Testis (tissue), 3 donors: Measurements from ENCODE around the gene GLRA1. TPM values are rescaled to one million over a fixed set of nuclear protein-coding genes. Genes with fewer than 3 reads are reported as not detected.
A peak's percentile ranks its signal among the peaks of the same experiment; 100 is the strongest.
"Not testable (repeated sequence)": the region's sequence is repeated elsewhere in the genome, so short reads cannot be mapped to it uniquely, and the experiment has no call there.

ENCODE experiments used
- DNase-seq: peaks from one replicate; pipeline ENCODE4 v3.0.0-alpha.2; 2019
- H3K27ac ChIP-seq, 2 donors: fragments of 200-600 bp; sonication (generic); one replicate each; pipeline ENCODE4 v1.5.1; 2019
- H3K27me3 ChIP-seq: fragments of 200-600 bp; sonication (generic); one replicate; pipeline ENCODE4 v1.5.1; 2019
- H3K36me3 ChIP-seq: fragments of 200-600 bp; sonication (generic); one replicate; pipeline ENCODE4 v1.5.1; 2017; ENCODE audit warnings: low read depth; ENCODE audit errors: missing control alignments
- H3K4me1 ChIP-seq: fragments of 200-600 bp; sonication (generic); one replicate; pipeline ENCODE4 v1.5.1; 2019
- H3K4me3 ChIP-seq, 2 donors: fragments of 200-600 bp; sonication (generic); one replicate each; pipeline ENCODE4 v1.5.1; 2017 to 2019
- H3K9me3 ChIP-seq: fragments of 200-600 bp; sonication (generic); one replicate; pipeline ENCODE4 v1.5.1; 2017
- CTCF ChIP-seq, 3 experiments: fragments of 450-650 bp in 2 of 3; fragments of 200-600 bp in 1 of 3; sonication (generic) in 1 of 3; IDR thresholded peaks; one replicate each; pipeline ENCODE4 v1.5.1; 2016 to 2019; ENCODE audit warnings: antibody characterized with exemption in 3 of 3, mild to moderate bottlenecking in 2 of 3, moderate library complexity in 1 of 3
- POLR2A ChIP-seq: fragments of 450-650 bp; IDR thresholded peaks from one replicate; pipeline ENCODE4 v1.6.1; 2017; ENCODE audit warnings: antibody characterized with exemption, mild to moderate bottlenecking, moderate library complexity
- WGBS, 2 donors: methylation state at CpG; one replicate each; pipeline ENCODE4 v1.1.5; 2018; 5-methylcytosine and 5-hydroxymethylcytosine counted together
- intact Hi-C: fragments of 100-400 bp; cut with DNase I; formaldehyde crosslinking; loops from one replicate; pipeline ENCODE4 v1.15.1; 2023; ENCODE audit warnings: low total_unique reads
- polyA plus RNA-seq: library from polyadenylated mRNA; stranded (reverse); fragments of 350-450 nt; fragmentation: Illumina TruSeq; extraction: RNeasy Lipid Tissue Mini Kit (QIAGEN cat#74804); gene quantifications from one replicate; pipeline ENCODE4 v1.2.3, GENCODE V29; 2014; ENCODE audit warnings: low read depth, low replicate concordance; ENCODE audit not compliant: insufficient read depth
- total RNA-seq, 2 donors: library from RNA; depleted of rRNA; stranded (reverse); fragments of >200 nt; gene quantifications; one replicate each; pipeline ENCODE4 v1.2.3, GENCODE V29; 2016

Gene GLRA1
- total and polyA plus RNA-seq, 3 donors from 2014 or later: not detected

GRCh38 chr5:151847871-151848270 lies 76.8 kb downstream of the GLRA1 start:
- H3K27ac ChIP-seq: no peak overlapping the region
- H3K9me3 ChIP-seq: no peaks in the 10 kb centered on the region
- no peak overlapping the region for H3K4me3 ChIP-seq
- WGBS, 2 donors: 45 to 46% methylated on average over 1 of the region's 1 CpG
- DNase-seq: no peak
- intact Hi-C loops: no loop called here
- H3K4me1 ChIP-seq: no peaks in the 10 kb centered on the region
- no peaks in the 10 kb centered on the region for H3K36me3 ChIP-seq
- H3K27me3 ChIP-seq: no peaks in the 10 kb centered on the region
- TF ChIP-seq CTCF (IDR thresholded peaks at IDR 0.05) (no peak), POLR2A (no peak)

- intact Hi-C loops: no loop called here
- H3K4me1 ChIP-seq: no peaks in the 10 kb centered on the region
- H3K4me3 ChIP-seq: no peak overlapping the region
- no peaks in the 10 kb centered on the region for H3K27me3 ChIP-seq
- DNase-seq: no peak
- no peaks in the 10 kb centered on the region for H3K36me3 ChIP-seq
- no peaks in the 10 kb centered on the region for H3K9me3 ChIP-seq
- TF ChIP-seq CTCF (IDR thresholded peaks at IDR 0.05) (no peak), POLR2A (no peak)
- H3K27ac ChIP-seq: no peak overlapping the region
Measured at GRCh38 chr5:151846765-151847164, 77.9 kb downstream of the GLRA1 start.

DNA sequence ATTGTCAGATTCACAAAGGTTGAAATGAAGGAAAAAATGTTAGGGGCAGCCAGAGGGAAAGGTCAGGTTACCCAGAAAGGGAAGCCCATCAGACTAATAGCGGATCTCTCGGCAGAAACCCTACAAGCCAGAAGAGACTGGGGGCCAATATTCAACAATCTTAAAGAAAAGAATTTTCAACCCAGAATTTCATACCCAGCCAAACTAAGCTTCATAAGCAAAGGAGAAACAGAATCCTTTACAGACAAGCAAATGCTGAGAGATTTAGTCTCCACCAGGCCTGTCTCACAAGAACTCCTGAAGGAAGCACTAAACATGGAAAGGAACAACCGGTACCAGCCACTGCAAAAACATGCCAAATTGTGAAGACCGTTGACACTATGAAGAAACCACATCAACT lies 91.8 kb downstream of the GLRA1 start:
- not testable (repeated sequence) for H3K9me3 ChIP-seq, H3K36me3 ChIP-seq, H3K4me1 ChIP-seq, DNase-seq, H3K4me3 ChIP-seq, H3K27ac ChIP-seq, H3K27me3 ChIP-seq
- 95 to 97% methylated on average over 4 of the region's 4 CpGs for WGBS, 2 donors
- intact Hi-C loops: loop anchor here (10.0 kb wide), 1 partner anchor 312 kb away; no protein-coding TSS in a partner anchor

DNA sequence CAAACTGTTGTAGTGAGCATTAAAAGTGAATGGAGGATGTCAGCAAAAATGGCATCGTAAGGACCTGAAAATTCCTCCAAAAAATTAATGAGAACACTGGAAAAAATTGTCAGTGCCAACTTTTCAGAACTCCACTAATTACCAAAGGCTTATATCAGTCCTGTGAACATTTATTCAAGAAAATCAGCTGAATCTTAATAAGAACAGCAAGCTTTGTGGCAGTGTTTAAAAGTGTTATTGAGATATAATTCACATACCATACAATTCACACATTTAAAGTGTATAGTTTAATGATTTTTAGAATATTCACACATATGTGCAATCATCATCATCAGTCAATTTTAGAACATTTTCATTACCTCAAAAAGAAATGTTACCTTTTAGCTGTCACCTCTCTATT lies 95.3 kb downstream of the GLRA1 start:
- intact Hi-C loops: loop anchor here (5.0 kb wide), 1 partner anchor 678 kb away; no protein-coding TSS in a partner anchor

DNA sequence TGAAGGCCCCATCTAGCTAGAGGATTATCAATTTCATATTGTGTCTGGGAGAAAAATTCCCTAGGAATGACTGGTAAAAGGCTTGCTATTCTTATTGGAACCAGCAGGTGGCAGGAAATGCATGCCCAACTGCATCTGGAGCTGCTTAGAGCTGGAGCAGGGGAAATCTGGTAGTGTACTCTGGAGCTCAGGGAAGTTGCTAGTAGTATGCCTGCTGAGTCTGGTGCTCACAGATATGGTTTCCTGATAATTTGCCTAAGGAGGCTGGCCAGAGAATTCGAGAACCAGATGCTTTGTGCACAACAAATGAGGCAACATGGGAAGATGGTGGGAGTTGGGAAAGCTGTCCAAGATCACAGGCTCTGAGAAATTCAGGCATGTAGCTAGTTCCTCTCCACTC lies 99.2 kb downstream of the GLRA1 start:
- no peak overlapping the region for H3K4me3 ChIP-seq
- no peak overlapping the region for H3K27ac ChIP-seq
- no peaks in the 10 kb centered on the region for H3K4me1 ChIP-seq
- 0 to 37% methylated on average over 1 of the region's 1 CpG for WGBS, 2 donors
- no peaks in the 10 kb centered on the region for H3K27me3 ChIP-seq
- intact Hi-C loops: loop anchor here (5.0 kb wide), 1 partner anchor 682 kb away; no protein-coding TSS in a partner anchor
- H3K36me3 ChIP-seq: no peaks in the 10 kb centered on the region
- H3K9me3 ChIP-seq: no peaks in the 10 kb centered on the region
- DNase-seq: peak; percentile 79
- TF ChIP-seq POLR2A (no peak), CTCF (IDR thresholded peaks at IDR 0.05) (peak; percentile 72 to 85 (median 83))

More for the DNA sequence above, 95.3 kb downstream of the GLRA1 start:
- 78 to 88% methylated on average over 1 of the region's 1 CpG for WGBS, 2 donors
- Histone ChIP-seq H3K27ac (no peak overlapping the region), H3K4me1 (no peaks in the 10 kb centered on the region), H3K36me3 (no peaks in the 10 kb centered on the region), H3K4me3 (no peak overlapping the region), H3K27me3 (no peaks in the 10 kb centered on the region), H3K9me3 (no peaks in the 10 kb centered on the region)
- DNase-seq: no peak
- TF ChIP-seq POLR2A (no peak), CTCF (IDR thresholded peaks at IDR 0.05) (no peak)
